Kidney (tissue), 14 donors: Measurements from ENCODE around the gene ARGLU1. TPM values are rescaled to one million over a fixed set of nuclear protein-coding genes. Genes with fewer than 3 reads are reported as not detected.

Experiments used
- DNase-seq, 5 donors: peaks; one replicate each; pipeline ENCODE4 v3.0.0-alpha.2; 2013 to 2020
- FAIRE-seq: peaks from 2 replicates; lab custom pipeline; 2012; peaks lifted over from hg19 to GRCh38; lab: Jason Lieb, UNC
- H3K27ac ChIP-seq, 2 donors: one replicate each; pipeline ENCODE4 v1.7.0; 2013; ENCODE audit warnings: low read depth in 2 of 2, low read length in 2 of 2, inconsistent platforms in 1 of 2
- H3K27me3 ChIP-seq: one replicate; pipeline ENCODE4 v1.7.1; 2013; ENCODE audit warnings: low read length, inconsistent platforms; ENCODE audit not compliant: control insufficient read depth, insufficient read depth
- H3K36me3 ChIP-seq, 3 donors: one replicate each; pipeline versions ENCODE4 v1.7.0 to v1.7.1; 2013; ENCODE audit warnings: low read length in 3 of 3, control low read depth in 1 of 3, inconsistent platforms in 1 of 3; ENCODE audit not compliant: insufficient read depth in 3 of 3, control insufficient read depth in 2 of 3
- H3K4me1 ChIP-seq, 3 donors: one replicate each; pipeline versions ENCODE4 v1.7.0 to v1.7.1; 2013; ENCODE audit warnings: low read length in 3 of 3, inconsistent platforms in 1 of 3, low read depth in 1 of 3; ENCODE audit not compliant: control insufficient read depth in 2 of 3, insufficient read depth in 2 of 3
- H3K4me3 ChIP-seq, 3 donors: one replicate each; pipeline versions ENCODE4 v1.7.0 to v1.8.1; 2013; ENCODE audit warnings: low read length in 3 of 3, control low read depth in 1 of 3, inconsistent platforms in 1 of 3
- H3K9ac ChIP-seq, 3 donors: one replicate each; pipeline versions ENCODE4 v1.7.0 to v1.7.1; 2013; ENCODE audit warnings: low read length in 3 of 3, control low read depth in 1 of 3, inconsistent platforms in 1 of 3
- H3K9me3 ChIP-seq, 3 donors: one replicate each; pipeline versions ENCODE4 v1.7.0 to v1.7.1; 2013; ENCODE audit warnings: low read length in 3 of 3, control low read depth in 1 of 3, inconsistent platforms in 1 of 3; ENCODE audit not compliant: control insufficient read depth in 2 of 3, insufficient read depth in 1 of 3
- intact Hi-C: fragments of 100-400 bp; cut with DNase I; formaldehyde crosslinking; loops from one replicate; pipeline ENCODE4 v1.11.1; 2022
- polyA plus RNA-seq: library from polyadenylated mRNA; stranded (reverse); fragments of 350-450 nt; fragmentation: Illumina TruSeq; extraction: RNeasy Lipid Tissue Mini Kit (QIAGEN cat#74804); gene quantifications from one replicate; pipeline ENCODE4 v1.2.3, GENCODE V29; 2014; ENCODE audit warnings: low read depth, low replicate concordance; ENCODE audit not compliant: insufficient read depth
- total RNA-seq: library from RNA; stranded (reverse); fragmentation: NEBNext Ultra II Directional; extraction: Animal tissue kit (Norgen Biotek cat#: 25700); gene quantifications from one replicate; pipeline ENCODE4 v1.2.1, GENCODE V29; 2021
- TF ChIP-seq, protein P1 (sequence below): IDR thresholded peaks from 3 replicates; pipeline ENCODE4 v1.5.1; 2012; ENCODE audit warnings: mild to moderate bottlenecking, moderate library complexity, borderline replicate concordance; ENCODE audit not compliant: insufficient read depth; ENCODE audit errors: extremely low read depth
- donor health status: control.
- donor health status: control.
- donor health status: control.
- donor health status: control.
- donor health status: control.
- donor health status: DM: yes; HTN: yes; CAD: no.
- donor health status: Normal renal cell carcinoma (clear cell type).

The ARGLU1 gene
- total and polyA plus RNA-seq, 2 donors from 2014 or later: 39.0 to 86.7 TPM

DNA sequence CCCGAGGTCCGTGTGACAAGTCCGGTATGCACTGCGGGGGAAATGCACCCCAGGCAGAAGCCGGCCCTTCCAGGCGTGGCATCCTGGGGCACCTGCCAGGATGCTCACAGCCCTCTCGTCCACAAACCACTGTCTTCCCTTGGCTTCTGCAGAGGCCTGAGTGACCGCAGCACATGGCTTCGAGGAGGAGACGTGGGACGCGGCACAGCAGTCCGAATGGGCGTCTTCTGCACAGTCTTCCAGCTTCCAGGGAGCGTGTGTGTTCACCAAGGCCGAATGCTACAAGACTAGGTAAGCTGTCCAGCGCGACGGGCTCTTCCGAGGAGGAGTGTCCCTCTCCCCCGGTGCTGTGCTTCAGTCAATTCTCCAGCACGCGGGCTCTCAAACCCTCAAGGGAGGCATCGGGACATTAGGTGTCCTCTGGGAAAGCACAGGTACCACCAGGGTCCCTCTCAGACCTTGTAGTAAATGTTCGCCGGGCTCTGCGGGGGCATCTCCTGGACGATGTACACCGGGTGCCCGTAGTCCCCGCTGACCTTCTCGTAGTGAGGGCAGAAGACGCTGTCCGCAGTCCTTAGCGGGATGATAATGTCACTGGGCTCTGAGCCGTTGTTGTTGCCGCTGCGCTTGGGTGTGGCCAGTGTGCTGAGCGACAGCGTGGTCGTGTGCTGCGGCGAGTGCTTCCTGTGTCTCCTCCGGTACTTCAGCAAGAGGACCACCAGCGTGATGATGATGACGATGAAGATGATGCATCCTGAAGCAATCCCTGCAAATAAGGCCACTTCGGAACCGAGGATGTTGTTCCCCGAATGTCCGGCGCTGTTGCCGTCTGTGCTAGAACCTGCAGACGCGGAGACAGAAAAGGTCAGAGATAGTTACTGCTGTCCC, 75.1 kb downstream of the ARGLU1 start:
- Histone ChIP-seq H3K9ac (no peak overlapping the region), H3K27me3 (no peaks in the 10 kb centered on the region), H3K9me3 (no peaks in the 10 kb centered on the region), H3K27ac (no peak overlapping the region), H3K36me3 (peaks cover 0 to 7% (median 0%) of the 10 kb centered on the region in 3 donors), H3K4me1 (peaks cover 0 to 3% (median 0%) of the 10 kb centered on the region in 3 donors), H3K4me3 (no peak overlapping the region)
- TF ChIP-seq, protein P1, sequence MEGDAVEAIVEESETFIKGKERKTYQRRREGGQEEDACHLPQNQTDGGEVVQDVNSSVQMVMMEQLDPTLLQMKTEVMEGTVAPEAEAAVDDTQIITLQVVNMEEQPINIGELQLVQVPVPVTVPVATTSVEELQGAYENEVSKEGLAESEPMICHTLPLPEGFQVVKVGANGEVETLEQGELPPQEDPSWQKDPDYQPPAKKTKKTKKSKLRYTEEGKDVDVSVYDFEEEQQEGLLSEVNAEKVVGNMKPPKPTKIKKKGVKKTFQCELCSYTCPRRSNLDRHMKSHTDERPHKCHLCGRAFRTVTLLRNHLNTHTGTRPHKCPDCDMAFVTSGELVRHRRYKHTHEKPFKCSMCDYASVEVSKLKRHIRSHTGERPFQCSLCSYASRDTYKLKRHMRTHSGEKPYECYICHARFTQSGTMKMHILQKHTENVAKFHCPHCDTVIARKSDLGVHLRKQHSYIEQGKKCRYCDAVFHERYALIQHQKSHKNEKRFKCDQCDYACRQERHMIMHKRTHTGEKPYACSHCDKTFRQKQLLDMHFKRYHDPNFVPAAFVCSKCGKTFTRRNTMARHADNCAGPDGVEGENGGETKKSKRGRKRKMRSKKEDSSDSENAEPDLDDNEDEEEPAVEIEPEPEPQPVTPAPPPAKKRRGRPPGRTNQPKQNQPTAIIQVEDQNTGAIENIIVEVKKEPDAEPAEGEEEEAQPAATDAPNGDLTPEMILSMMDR: no peak
- FAIRE-seq: no peak
- no peak for DNase-seq
- intact Hi-C loops: no loop called here

DNA sequence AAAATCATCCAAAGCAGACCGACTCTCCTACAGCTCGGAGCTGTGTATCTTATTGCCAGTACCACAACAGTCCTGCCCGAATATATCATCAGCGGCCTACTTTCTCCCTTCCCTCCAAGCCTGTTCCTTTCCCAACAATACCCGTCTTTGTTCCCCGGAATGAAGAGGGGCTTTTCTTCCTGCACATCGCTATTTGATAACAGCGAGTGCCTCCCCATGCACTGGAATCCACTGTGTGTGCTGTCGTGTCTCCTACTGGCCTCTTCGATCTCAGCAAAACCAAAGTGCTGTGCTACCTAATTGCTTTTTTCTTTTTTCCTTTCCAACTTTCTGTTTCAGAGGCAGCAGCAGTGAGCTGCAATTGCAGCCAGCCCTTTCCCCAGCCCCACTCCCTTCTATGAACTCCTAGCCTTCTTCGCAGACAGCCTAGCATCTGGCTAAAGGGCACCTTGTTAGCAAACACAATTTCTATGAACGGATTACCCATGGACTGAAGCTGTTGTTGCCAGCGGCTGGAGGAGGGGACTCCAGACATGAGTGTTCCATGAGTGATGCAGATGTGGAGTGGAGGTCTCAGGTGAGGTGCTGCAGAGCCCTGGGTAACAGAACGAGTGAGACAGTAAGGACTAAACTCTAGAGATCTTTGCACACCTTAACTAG, 75.9 kb downstream of the ARGLU1 start:
- no peaks in the 10 kb centered on the region for H3K9me3 ChIP-seq
- intact Hi-C loops: no loop called here

More for the DNA sequence above, 75.9 kb downstream of the ARGLU1 start:
- Histone ChIP-seq H3K9ac (no peak overlapping the region), H3K4me1 (peaks cover 0 to 3% (median 0%) of the 10 kb centered on the region in 3 donors), H3K27ac (no peak overlapping the region), H3K27me3 (no peaks in the 10 kb centered on the region), H3K4me3 (no peak overlapping the region), H3K36me3 (peaks cover 0 to 7% (median 0%) of the 10 kb centered on the region in 3 donors)
- TF ChIP-seq, protein P1: no peak
- no peak for FAIRE-seq
- no peak for DNase-seq

Other genes with a start within 250 kb of the ARGLU1 start
- gene EFNB2, start 32.5 kb downstream of the ARGLU1 start, total RNA-seq: 32.8 TPM
- gene EFNB2, start 32.5 kb downstream of the ARGLU1 start, polyA plus RNA-seq: 12.7 TPM